Epithelial cell of prostate (primary cell): ENCODE results near the gene IPO11.
"Not testable (repeated sequence)": the region's sequence is repeated elsewhere in the genome, so short reads cannot be mapped to it uniquely, and the experiment has no call there.

Experiments
- DNase-seq: peaks from one replicate; pipeline ENCODE4 v3.0.0-alpha.2; 2011; ENCODE audit warnings: low read depth, low spot score
- H3K27ac ChIP-seq: fragments of 450-650 bp; 2 replicates; pipeline ENCODE4 v1.5.1; 2017; ENCODE audit warnings: mild to moderate bottlenecking

Gene IPO11

GRCh38 chr5:62562867-62563266 is 150.3 kb downstream of the IPO11 start:
- no peak overlapping the region for H3K27ac ChIP-seq
- no peak for DNase-seq

GRCh38 chr5:62564101-62564500 is 151.5 kb downstream of the IPO11 start:
- DNase-seq, result no peak
- no peak overlapping the region for H3K27ac ChIP-seq

GRCh38 chr5:62565740-62566139 is 153.2 kb downstream of the IPO11 start:
- DNase-seq, H3K27ac ChIP-seq: not testable (repeated sequence)

GRCh38 chr5:62568143-62568542 is 155.6 kb downstream of the IPO11 start:
- DNase-seq, result no peak
- no peak overlapping the region for H3K27ac ChIP-seq

- DNase-seq, result no peak
- H3K27ac ChIP-seq, result no peak overlapping the region
These were observed 156.4 kb downstream of the IPO11 start for GRCh38 chr5:62568800-62569432.

GRCh38 chr5:62569470-62569869 is 156.9 kb downstream of the IPO11 start:
- DNase-seq, result no peak
- no peak overlapping the region for H3K27ac ChIP-seq

GRCh38 chr5:62572918-62573514 is 160.5 kb downstream of the IPO11 start:
- DNase-seq, result no peak
- no peak overlapping the region for H3K27ac ChIP-seq

GRCh38 chr5:62574599-62574998 is 162.0 kb downstream of the IPO11 start:
- DNase-seq, result no peak
- H3K27ac ChIP-seq, result no peak overlapping the region

GRCh38 chr5:62575066-62575465 is 162.5 kb downstream of the IPO11 start:
- DNase-seq, result no peak
- H3K27ac ChIP-seq, result no peak overlapping the region

GRCh38 chr5:62575489-62575888 is 162.9 kb downstream of the IPO11 start:
- no peak for DNase-seq

GRCh38 chr5:62576570-62577170 is 164.1 kb downstream of the IPO11 start:
- no peak for DNase-seq
- H3K27ac ChIP-seq, result no peak overlapping the region

More at GRCh38 chr5:62575489-62575888, 162.9 kb downstream of the IPO11 start:
- no peak overlapping the region for H3K27ac ChIP-seq

- no peak overlapping the region for H3K27ac ChIP-seq
- no peak for DNase-seq
These were observed 164.9 kb downstream of the IPO11 start for GRCh38 chr5:62577488-62577887.

GRCh38 chr5:62578540-62578939 is 166.0 kb downstream of the IPO11 start, which contains the start of gene LRRC70:
LRRC70 (plus strand) TSS chr5:62578819; CDS start chr5:62579439, 620 bp downstream.
- DNase-seq, result no peak
- no peak within 1 kb of the TSS for H3K27ac ChIP-seq

- no peak overlapping the region for H3K27ac ChIP-seq
- no peak for DNase-seq
These were observed 167.2 kb downstream of the IPO11 start for GRCh38 chr5:62579761-62580160.

- DNase-seq, result no peak
- H3K27ac ChIP-seq, result no peak overlapping the region
These were observed 169.5 kb downstream of the IPO11 start for GRCh38 chr5:62581836-62582597.

- H3K27ac ChIP-seq, result no peak overlapping the region
- DNase-seq, result no peak
These were observed 171.8 kb downstream of the IPO11 start for GRCh38 chr5:62584391-62584790.

GRCh38 chr5:62585306-62585705 is 172.7 kb downstream of the IPO11 start:
- no peak overlapping the region for H3K27ac ChIP-seq
- no peak for DNase-seq

GRCh38 chr5:62585751-62586150 is 173.2 kb downstream of the IPO11 start:
- no peak overlapping the region for H3K27ac ChIP-seq
- no peak for DNase-seq

GRCh38 chr5:62587737-62588136 is 175.2 kb downstream of the IPO11 start:
- DNase-seq, result no peak
- no peak overlapping the region for H3K27ac ChIP-seq

- H3K27ac ChIP-seq, result no peak overlapping the region
- no peak for DNase-seq
These were observed 176.1 kb downstream of the IPO11 start for GRCh38 chr5:62588668-62589067.

- no peak for DNase-seq
These were observed 176.9 kb downstream of the IPO11 start for GRCh38 chr5:62589504-62589903.

More at GRCh38 chr5:62589504-62589903, 176.9 kb downstream of the IPO11 start:
- no peak overlapping the region for H3K27ac ChIP-seq
